Skeletal muscle satellite cell (primary cell): ENCODE results near the gene PTPRD.

Experiments used
- H3K27me3 ChIP-seq: 2 replicates; pipeline ENCODE4 v1.7.0; 2013; ENCODE audit warnings: low read length; ENCODE audit not compliant: control insufficient read depth, insufficient read depth
- H3K36me3 ChIP-seq: 2 replicates; pipeline ENCODE4 v1.7.0; 2013; ENCODE audit warnings: mild to moderate bottlenecking, control low read depth, low read length; ENCODE audit not compliant: insufficient read depth
- H3K4me1 ChIP-seq: 2 replicates; pipeline ENCODE4 v1.7.0; 2013; ENCODE audit warnings: low read length; ENCODE audit not compliant: control insufficient read depth, insufficient read depth
- H3K4me2 ChIP-seq: 2 replicates; pipeline ENCODE4 v1.7.0; 2013; ENCODE audit warnings: mild to moderate bottlenecking, low read length
- H3K4me3 ChIP-seq: 2 replicates; pipeline ENCODE4 v1.7.0; 2013; ENCODE audit warnings: low read length
- H3K9ac ChIP-seq: 2 replicates; pipeline ENCODE4 v1.7.0; 2013; ENCODE audit warnings: mild to moderate bottlenecking, low read depth, low read length, moderate library complexity
- H3K9me3 ChIP-seq: replicated peaks from 2 replicates; pipeline ENCODE4 v1.7.0; 2013; ENCODE audit warnings: mild to moderate bottlenecking, control low read depth, low read length

PTPRD gene

DNA sequence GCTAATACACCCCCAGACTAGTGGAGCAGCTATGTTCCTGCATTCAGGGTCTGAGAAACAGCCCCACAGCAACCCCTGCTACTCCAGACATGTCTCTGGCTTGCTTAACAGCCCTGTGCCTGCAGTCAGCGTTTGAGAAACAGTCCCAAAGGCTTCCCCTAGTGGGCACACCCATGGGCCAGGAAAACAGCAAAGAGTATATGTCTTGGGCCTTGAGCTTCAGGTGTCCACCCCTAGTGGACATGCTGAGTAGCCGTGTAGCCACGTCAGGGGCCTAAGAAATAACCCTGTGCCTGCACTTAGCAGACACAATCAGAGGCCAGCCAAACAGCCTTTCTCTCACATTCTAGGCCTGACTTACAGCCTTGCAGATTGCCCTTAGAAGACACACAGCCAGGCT, 698.6 kb downstream of the PTPRD start:
- H3K27me3 ChIP-seq = no peaks in the 10 kb centered on the region
- H3K9ac ChIP-seq = no peak overlapping the region
- no peaks in the 10 kb centered on the region for H3K4me1 ChIP-seq
- no peak overlapping the region for H3K4me3 ChIP-seq
- no peaks in the 10 kb centered on the region for H3K9me3 ChIP-seq
- no peaks in the 10 kb centered on the region for H3K36me3 ChIP-seq
- no peak overlapping the region for H3K4me2 ChIP-seq

DNA sequence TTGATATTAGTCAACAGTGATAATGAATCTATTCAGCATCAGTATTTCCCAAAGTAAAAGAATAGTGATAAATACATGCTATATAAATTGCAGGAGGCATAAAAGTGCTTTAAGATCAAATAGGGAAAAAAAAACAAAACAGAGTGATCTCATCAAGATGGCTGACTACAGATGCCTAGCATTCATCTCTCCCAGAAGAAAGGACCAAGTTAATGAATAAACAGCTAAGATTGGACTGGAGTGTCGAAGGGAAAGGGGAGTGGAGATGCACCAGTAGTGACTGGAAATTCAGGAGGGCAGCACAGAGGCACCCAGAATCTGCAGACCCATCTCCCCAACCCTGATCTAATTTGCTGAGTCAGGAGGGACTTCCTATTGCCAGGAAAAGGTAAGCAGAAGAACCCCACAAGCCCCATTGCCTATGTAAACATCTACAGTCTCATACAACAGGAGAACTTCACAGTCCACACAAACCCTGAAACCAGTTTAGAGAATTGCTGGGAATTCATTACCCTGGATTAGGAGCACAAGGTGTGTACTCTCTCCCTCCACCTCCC, 699.4 kb downstream of the PTPRD start:
- no peaks in the 10 kb centered on the region for H3K4me1 ChIP-seq
- H3K9ac ChIP-seq = no peak overlapping the region
- H3K4me3 ChIP-seq = no peak overlapping the region
- no peaks in the 10 kb centered on the region for H3K27me3 ChIP-seq
- H3K4me2 ChIP-seq = no peak overlapping the region
- no peaks in the 10 kb centered on the region for H3K36me3 ChIP-seq
- no peaks in the 10 kb centered on the region for H3K9me3 ChIP-seq

DNA sequence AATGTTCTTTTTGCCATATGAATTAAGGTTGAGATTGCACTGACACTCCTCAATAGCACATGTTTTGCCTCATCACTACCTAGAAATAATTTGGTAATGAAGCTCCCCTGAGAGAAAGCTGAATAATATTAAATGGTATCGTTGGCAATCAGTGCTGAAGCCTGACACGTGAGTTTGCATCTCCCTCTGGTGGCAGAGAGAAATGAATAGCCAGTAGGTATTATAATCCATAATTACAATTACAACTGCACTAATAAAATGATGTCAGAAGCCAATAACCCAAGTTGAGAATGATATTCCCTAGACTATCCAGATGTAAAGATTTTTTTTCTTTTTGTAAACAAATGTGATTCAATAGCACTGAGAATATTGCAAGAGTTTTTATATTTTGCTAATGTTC, 700.3 kb downstream of the PTPRD start:
- Histone ChIP-seq H3K4me2 (no peak overlapping the region), H3K9ac (no peak overlapping the region), H3K27me3 (no peaks in the 10 kb centered on the region), H3K36me3 (no peaks in the 10 kb centered on the region), H3K4me3 (no peak overlapping the region), H3K4me1 (no peaks in the 10 kb centered on the region), H3K9me3 (no peaks in the 10 kb centered on the region)

DNA sequence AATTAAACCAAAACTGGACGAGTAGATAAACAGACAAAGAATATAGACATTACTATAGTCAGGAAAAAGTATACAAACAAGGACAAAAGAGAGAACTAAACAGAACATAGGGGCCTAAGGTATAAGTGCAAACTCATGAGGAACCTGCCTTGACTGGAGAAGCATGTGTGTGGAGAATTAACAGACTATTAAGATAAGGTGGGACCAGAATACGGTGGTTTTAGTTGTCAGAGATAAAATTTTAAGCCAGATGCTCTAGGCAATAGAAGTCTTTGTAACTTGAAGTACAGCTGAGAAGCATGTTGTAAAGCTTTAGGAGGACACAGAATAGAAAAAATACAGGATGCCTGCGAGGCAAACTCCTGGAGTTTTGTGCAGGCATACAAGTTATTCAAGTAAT, 707.1 kb downstream of the PTPRD start:
- Histone ChIP-seq H3K4me3 (no peak overlapping the region), H3K4me2 (no peak overlapping the region), H3K9ac (no peak overlapping the region), H3K4me1 (no peaks in the 10 kb centered on the region), H3K36me3 (no peaks in the 10 kb centered on the region), H3K27me3 (no peaks in the 10 kb centered on the region), H3K9me3 (no peaks in the 10 kb centered on the region)

DNA sequence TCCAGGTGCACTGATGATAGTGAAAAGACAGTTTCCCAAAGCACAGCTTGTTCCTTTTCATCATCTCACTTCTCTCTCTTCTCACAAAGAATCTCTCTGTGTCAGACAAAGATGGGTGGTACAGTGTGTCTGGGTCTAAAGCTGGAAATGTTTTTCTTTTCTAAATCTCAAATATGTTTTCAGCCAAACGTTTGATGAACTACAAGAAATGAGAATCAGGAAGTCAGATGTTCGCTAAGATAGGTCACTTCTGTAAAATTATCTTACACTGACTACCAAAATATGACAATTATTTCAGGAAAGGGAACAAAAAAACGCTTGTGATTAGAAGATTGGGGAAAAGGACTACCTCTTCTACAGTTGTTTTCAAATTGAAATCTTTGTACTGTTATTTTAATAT, 708.8 kb downstream of the PTPRD start:
- Histone ChIP-seq H3K9me3 (no peaks in the 10 kb centered on the region), H3K4me3 (no peak overlapping the region), H3K36me3 (no peaks in the 10 kb centered on the region), H3K27me3 (no peaks in the 10 kb centered on the region), H3K9ac (no peak overlapping the region), H3K4me1 (no peaks in the 10 kb centered on the region), H3K4me2 (no peak overlapping the region)

DNA sequence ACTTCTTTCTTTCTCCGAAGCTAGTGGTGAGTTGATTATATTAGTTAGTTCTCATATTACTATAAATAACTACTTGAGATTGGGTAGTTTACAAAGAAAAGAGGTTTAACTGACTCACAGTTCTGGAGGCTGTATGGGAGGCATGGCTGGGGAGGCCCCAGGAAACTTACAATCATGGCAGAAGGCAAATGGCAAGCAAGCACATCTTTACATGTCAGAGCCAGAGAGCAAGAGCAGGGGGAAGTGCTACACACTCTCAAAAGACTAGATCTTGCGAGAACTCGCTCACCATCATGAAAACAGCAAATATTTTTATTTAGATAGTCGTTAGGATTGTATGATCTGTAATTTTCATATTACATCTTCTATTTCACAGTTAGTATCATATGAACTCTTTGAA, 711.2 kb downstream of the PTPRD start:
- Histone ChIP-seq H3K9ac (no peak overlapping the region), H3K4me3 (no peak overlapping the region), H3K4me2 (no peak overlapping the region), H3K27me3 (no peaks in the 10 kb centered on the region), H3K4me1 (no peaks in the 10 kb centered on the region), H3K36me3 (no peaks in the 10 kb centered on the region), H3K9me3 (no peaks in the 10 kb centered on the region)

DNA sequence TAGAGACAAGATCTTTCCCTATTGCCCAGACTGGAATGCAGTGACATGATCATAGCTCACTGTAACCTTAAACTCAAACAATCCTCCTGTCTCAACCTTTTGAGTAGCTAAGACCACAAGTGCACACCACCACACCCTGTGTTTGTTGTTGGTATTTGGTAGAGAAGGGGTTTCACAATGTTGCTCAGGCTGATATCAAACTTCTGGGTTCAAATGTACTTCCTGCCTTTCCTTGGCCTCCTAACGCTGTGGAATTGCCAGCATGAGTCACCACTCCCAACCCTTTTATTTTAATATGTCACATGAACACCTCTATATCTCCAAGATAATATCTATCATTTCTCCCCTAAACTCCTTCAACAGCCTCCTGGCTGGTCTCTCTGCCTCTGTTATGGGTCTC, 719.0 kb downstream of the PTPRD start:
- no peaks in the 10 kb centered on the region for H3K36me3 ChIP-seq
- H3K27me3 ChIP-seq = no peaks in the 10 kb centered on the region
- H3K4me2 ChIP-seq = no peak overlapping the region
- H3K4me1 ChIP-seq = no peaks in the 10 kb centered on the region
- no peaks in the 10 kb centered on the region for H3K9me3 ChIP-seq
- no peak overlapping the region for H3K4me3 ChIP-seq
- H3K9ac ChIP-seq = no peak overlapping the region

DNA sequence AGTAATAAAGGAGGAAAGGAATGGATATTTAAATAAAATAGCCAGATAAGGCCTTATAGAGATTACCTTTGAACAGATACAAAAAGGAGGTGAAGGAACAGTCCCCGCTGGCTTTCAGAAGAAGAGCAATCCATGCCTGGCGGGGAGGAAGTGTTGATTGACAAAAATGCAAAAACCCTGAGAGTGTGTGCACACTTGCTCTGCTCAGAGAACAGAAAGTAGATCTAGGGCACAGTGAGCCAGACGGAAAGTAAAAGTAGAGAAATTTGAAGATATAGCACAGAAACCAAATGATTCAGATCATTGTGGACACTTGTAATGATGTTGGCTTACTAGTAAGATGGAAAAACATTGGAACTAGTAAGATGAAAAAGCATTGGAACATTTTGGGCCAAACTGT, 720.6 kb downstream of the PTPRD start:
- no peaks in the 10 kb centered on the region for H3K9me3 ChIP-seq
- H3K36me3 ChIP-seq = no peaks in the 10 kb centered on the region
- no peaks in the 10 kb centered on the region for H3K4me1 ChIP-seq
- no peak overlapping the region for H3K4me3 ChIP-seq
- no peak overlapping the region for H3K4me2 ChIP-seq
- no peaks in the 10 kb centered on the region for H3K27me3 ChIP-seq
- no peak overlapping the region for H3K9ac ChIP-seq

DNA sequence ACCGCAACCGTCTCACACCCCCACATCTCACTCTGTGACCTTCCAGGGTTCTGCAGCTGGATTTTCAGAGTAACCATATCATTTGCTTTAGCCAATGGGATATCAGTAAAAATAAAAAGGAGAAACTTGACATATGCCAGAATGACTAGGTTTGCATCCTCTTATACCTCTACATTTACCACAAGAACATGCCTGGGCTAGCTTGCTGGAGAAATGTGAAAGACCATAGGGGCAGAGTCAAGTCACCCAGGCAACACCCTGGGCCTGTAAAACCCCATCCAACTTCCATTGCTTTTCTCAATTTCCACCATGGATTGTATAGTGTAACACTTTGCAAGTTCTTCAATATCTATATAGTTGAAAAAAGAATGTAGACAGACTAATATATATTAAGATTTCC, 731.1 kb downstream of the PTPRD start:
- H3K4me3 ChIP-seq = no peak overlapping the region
- H3K36me3 ChIP-seq = no peaks in the 10 kb centered on the region
- H3K9me3 ChIP-seq = no peaks in the 10 kb centered on the region
- H3K4me2 ChIP-seq = no peak overlapping the region
- no peaks in the 10 kb centered on the region for H3K27me3 ChIP-seq
- no peak overlapping the region for H3K9ac ChIP-seq
- H3K4me1 ChIP-seq = no peaks in the 10 kb centered on the region

DNA sequence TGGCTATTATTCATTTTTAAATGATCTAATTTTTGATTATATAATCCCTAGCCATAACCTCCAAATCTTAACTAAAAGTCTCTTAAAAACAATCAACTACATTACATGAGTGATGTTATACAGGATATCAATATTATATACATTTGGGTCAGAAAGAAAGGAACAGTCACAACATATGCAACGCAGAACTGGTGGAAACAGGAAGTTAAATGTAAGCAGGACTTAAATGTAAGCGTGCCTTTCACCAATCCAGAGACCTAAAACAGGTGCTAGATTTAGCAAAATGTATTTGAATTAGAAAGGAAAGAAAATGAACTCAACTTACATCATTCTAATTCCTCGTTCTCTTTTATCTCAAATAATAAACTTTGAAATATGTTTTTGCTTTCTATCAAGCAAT, 738.5 kb downstream of the PTPRD start:
- H3K9me3 ChIP-seq = no peaks in the 10 kb centered on the region

DNA sequence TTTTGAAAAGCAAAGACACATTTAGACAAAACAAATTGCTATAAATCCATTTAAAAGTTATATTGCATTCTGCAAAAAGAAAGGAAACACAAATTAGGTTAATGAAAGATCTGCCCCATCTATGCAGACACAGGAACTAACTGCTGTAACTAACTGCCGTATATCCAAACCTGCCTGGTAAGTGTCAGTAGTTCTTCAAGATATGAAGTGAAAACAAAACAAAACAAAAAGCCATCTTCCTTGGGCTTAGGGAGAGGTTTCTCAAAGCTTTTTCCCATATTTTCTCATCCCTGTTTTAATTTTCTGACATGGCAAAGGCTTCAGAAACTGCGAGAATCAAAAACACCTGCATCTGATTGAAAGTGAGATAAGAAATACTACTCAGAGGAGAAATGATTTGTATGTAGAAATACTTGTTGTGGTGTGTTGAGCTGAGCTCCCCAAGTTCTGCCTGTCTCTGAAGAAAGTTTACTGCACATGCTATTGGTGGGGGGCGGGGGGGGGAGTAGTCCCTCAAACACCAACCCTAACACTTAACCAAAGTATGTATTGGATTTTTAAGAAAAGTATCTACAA, 750.5 kb downstream of the PTPRD start:
- no peaks in the 10 kb centered on the region for H3K27me3 ChIP-seq
- no peak overlapping the region for H3K4me2 ChIP-seq
- no peaks in the 10 kb centered on the region for H3K36me3 ChIP-seq
- no peaks in the 10 kb centered on the region for H3K4me1 ChIP-seq
- no peak overlapping the region for H3K9ac ChIP-seq
- H3K4me3 ChIP-seq = no peak overlapping the region
- H3K9me3 ChIP-seq = no peaks in the 10 kb centered on the region

More for the DNA sequence above, 738.5 kb downstream of the PTPRD start:
- Histone ChIP-seq H3K4me1 (no peaks in the 10 kb centered on the region), H3K36me3 (no peaks in the 10 kb centered on the region), H3K27me3 (no peaks in the 10 kb centered on the region), H3K9ac (no peak overlapping the region), H3K4me2 (no peak overlapping the region), H3K4me3 (no peak overlapping the region)
